Measurements from ENCODE around the gene ABCD1. TPM values are rescaled to one million over a fixed set of nuclear protein-coding genes. Genes with fewer than 3 reads are reported as not detected.

The ABCD1 gene
- total and polyA plus RNA-seq, 9 of the 15 experiments (the other 6 are each of a cell fraction or from before 2014, with no cell fraction given), result 0.07 to 6.9 (median 2.2) TPM

DNA sequence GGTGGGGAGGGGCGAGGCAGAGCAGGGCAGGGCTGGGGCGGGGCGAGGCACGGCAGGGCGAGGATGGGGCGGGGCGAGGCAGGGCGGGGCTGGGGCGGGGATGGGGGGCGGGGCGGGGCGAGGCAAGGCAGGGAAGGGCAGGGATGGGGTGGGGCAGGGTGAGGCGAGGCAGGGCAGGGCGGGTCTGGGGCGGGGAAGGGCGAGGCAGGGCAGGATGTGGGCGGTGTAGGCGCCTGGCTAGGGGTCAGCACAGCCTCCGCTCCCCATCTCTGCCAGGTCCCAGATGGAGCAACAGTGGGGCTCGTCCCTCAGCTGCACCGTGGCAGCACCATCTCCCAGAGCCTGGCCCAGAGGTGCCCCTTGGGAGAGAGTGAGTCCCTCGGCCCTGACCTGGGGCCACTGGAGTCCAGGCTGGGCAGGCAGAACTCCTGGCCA lies 52.0 kb downstream of the ABCD1 start (continued):
- TF ChIP-seq, protein P1, sequence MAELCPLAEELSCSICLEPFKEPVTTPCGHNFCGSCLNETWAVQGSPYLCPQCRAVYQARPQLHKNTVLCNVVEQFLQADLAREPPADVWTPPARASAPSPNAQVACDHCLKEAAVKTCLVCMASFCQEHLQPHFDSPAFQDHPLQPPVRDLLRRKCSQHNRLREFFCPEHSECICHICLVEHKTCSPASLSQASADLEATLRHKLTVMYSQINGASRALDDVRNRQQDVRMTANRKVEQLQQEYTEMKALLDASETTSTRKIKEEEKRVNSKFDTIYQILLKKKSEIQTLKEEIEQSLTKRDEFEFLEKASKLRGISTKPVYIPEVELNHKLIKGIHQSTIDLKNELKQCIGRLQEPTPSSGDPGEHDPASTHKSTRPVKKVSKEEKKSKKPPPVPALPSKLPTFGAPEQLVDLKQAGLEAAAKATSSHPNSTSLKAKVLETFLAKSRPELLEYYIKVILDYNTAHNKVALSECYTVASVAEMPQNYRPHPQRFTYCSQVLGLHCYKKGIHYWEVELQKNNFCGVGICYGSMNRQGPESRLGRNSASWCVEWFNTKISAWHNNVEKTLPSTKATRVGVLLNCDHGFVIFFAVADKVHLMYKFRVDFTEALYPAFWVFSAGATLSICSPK (IDR thresholded peaks at IDR 0.05; ENCODE audit: borderline replicate concordance), result no peak
- peak; percentile 21 for TF ChIP-seq HMGN3 (IDR thresholded peaks at IDR 0.05; ENCODE audit: borderline replicate concordance, extremely low read depth, insufficient read length, low read depth, low read length)
- TF ChIP-seq CBFA2T3 (IDR thresholded peaks at IDR 0.05), result no peak
- TF ChIP-seq RBFOX2 (IDR thresholded peaks at IDR 0.05; ENCODE audit: low read depth, low read length), result no peak
- TF ChIP-seq SMAD4 (CRISPR knock-in tag; conservative IDR thresholded peaks at IDR 0.05), result no peak

DNA sequence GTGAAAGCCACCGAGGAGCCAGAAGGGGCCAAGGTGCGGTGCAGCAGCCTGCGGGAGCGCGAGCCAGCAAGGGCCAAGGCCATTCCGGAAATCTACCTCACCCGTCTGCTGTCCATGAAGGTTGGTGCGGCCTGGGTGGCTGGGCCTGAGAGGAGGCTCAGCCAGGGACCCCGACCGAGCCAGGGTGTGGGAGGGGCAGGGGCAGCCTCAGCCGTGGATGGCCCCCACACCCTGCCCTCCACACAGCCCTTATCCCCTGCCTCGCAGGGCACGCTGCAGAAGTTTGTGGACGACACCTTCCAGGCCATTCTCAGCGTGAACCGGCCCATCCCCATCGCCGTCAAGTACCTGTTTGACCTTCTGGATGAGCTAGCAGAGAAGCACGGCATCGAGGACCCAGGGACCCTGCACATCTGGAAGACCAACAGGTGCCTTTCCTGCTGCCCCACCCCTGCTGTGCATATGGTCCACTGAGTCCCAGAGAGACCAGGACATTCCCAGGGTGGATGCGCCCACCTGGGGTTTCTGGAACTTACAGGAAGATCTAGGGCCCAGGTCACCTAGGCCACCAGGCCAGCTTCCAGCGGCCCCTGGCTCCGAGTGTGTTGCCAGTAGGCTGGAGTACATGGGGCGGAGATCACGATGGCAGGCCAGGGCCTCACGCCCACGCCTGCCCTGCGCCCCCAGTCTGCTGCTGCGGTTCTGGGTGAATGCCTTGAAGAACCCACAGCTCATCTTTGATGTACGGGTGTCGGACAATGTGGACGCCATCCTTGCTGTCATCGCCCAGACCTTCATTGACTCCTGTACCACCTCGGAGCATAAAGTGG lies 52.8 kb downstream of the ABCD1 start:
- WGBS (ENCODE audit: insufficient coverage, low coverage, missing lambda C conversion rate), result 76% methylated on average over 8 of the region's 34 CpGs
- no peaks in the 10 kb centered on the region for H3K9me3 ChIP-seq (replicated peaks; ENCODE audit: control insufficient read depth, insufficient read depth, low read depth, low read length)
- H3K4me1 ChIP-seq (replicated peaks in 1 of 2; ENCODE audit: control insufficient read depth in 2 of 2, insufficient read depth in 2 of 2, low read length in 2 of 2), result peaks cover 8 to 84% of the 10 kb centered on the region in 2 experiments; a peak in 4 of 5 replicates
- peaks cover 6% of the 10 kb centered on the region for H3K9me1 ChIP-seq (ENCODE audit: control insufficient read depth, insufficient read depth, low read length)
- no peak overlapping the region for H3K4me3 ChIP-seq
- in situ Hi-C loops (cut with MboI) (no loop called here), intact Hi-C loops (cut with micrococcal nuclease) (no loop called here)
- no peaks in the 10 kb centered on the region for H3K27me3 ChIP-seq (ENCODE audit: control insufficient read depth in 2 of 2, insufficient read depth in 2 of 2, low read length in 2 of 2)
- ChIA-PET CTCF (ENCODE audit: low intra/inter-chr PET ratio) (no interaction called here), POLR2A (interaction anchor here (0.6 to 0.8 kb wide), 4 partner anchors 8 to 591 kb away, joined by 3 to 4 read pairs (median 3); no protein-coding TSS in a partner anchor)
- TF ChIP-seq, protein P2, sequence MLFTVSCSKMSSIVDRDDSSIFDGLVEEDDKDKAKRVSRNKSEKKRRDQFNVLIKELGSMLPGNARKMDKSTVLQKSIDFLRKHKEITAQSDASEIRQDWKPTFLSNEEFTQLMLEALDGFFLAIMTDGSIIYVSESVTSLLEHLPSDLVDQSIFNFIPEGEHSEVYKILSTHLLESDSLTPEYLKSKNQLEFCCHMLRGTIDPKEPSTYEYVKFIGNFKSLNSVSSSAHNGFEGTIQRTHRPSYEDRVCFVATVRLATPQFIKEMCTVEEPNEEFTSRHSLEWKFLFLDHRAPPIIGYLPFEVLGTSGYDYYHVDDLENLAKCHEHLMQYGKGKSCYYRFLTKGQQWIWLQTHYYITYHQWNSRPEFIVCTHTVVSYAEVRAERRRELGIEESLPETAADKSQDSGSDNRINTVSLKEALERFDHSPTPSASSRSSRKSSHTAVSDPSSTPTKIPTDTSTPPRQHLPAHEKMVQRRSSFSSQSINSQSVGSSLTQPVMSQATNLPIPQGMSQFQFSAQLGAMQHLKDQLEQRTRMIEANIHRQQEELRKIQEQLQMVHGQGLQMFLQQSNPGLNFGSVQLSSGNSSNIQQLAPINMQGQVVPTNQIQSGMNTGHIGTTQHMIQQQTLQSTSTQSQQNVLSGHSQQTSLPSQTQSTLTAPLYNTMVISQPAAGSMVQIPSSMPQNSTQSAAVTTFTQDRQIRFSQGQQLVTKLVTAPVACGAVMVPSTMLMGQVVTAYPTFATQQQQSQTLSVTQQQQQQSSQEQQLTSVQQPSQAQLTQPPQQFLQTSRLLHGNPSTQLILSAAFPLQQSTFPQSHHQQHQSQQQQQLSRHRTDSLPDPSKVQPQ (CRISPR knock-in tag; IDR thresholded peaks at IDR 0.05; ENCODE audit: borderline replicate concordance), result no peak
- TF ChIP-seq POLR2G (IDR thresholded peaks at IDR 0.05; ENCODE audit: low read depth, low read length), result peak; percentile 61
- FAIRE-seq (no peak), ATAC-seq (no peak), DNase-seq (ENCODE audit: extremely low read depth in 1 of 4, low spot score in 3 of 4) (no peak)
- BruUV-seq (replicated peaks), result no TSS peak
- no peaks in the 10 kb centered on the region for H4K20me1 ChIP-seq (replicated peaks; ENCODE audit: control insufficient read depth, insufficient read depth, low read length)
- H3K36me3 ChIP-seq (ENCODE audit: control insufficient read depth, insufficient read depth, low read length), result no peaks in the 10 kb centered on the region
- H3K27ac ChIP-seq (ENCODE audit: extremely low read depth, low read depth, low read length), result no peak overlapping the region
- no peak overlapping the region for H2AFZ ChIP-seq (ENCODE audit: low read depth, low read length)
- H3K9ac ChIP-seq (ENCODE audit: insufficient read depth in 1 of 2, low read depth in 2 of 2, low read length in 2 of 2), result peak overlapping the region in 1 of 2 experiments; percentile 78; a peak in 2 of 4 replicates
- H3K4me2 ChIP-seq (ENCODE audit: insufficient read depth, low read length), result 0 out of 2 replicates have a peak overlapping the region, but pooled peaks have one; percentile 60
- no peaks in the 10 kb centered on the region for H3K79me2 ChIP-seq (ENCODE audit: control insufficient read depth, insufficient read depth, low read length)
